B cell (primary cell): ENCODE data around the gene GOSR2. TPM values are rescaled to one million over a fixed set of nuclear protein-coding genes. Genes with fewer than 3 reads are reported as not detected.

Experiments
- ATAC-seq: fragments of 200-7000 bp; cut with Tn5 transposase; one replicate; pipeline ENCODE4 v1.10.0; 2021; ENCODE audit warnings: low read depth, mild to moderate bottlenecking, moderate number of reproducible peaks, moderate library complexity
- CTCF ChIA-PET: fragments of 350-600 bp; sonication (Branson Sonifier 250); formaldehyde crosslinking; loops from one replicate; lab custom pipeline; 2021; ENCODE audit warnings: antibody characterized with exemption, inconsistent platforms; lab: Charles Lee
- POLR2A ChIA-PET: fragments of 350-600 bp; sonication (Branson Sonifier 250); formaldehyde crosslinking; loops from one replicate; lab custom pipeline; 2021; ENCODE audit warnings: antibody characterized with exemption; lab: Charles Lee
- DNase-seq: peaks from one replicate; pipeline ENCODE4 v3.0.0; 2013
- H2AFZ ChIP-seq: 2 replicates; pipeline ENCODE4 v1.6.1; 2012; ENCODE audit warnings: mild to moderate bottlenecking, low read depth, low read length; ENCODE audit not compliant: insufficient read depth, poor library complexity, severe bottlenecking
- H3K27ac ChIP-seq, 2 donors: 1 replicate in 1 of 2; 2 replicates in 1 of 2; pipeline ENCODE4 v1.5.1; 2012 to 2013; ENCODE audit warnings: low read length in 2 of 2, mild to moderate bottlenecking in 2 of 2, moderate library complexity in 1 of 2
- H3K27me3 ChIP-seq, 4 experiments: fragments of 200-600 bp in 1 of 4; sonication (generic) in 1 of 4; replicated peaks in 1 of 4; 1 replicate in 2 of 4; 2 replicates in 2 of 4; pipeline versions ENCODE4 v1.6.1 to v1.7.0; 2013 to 2016; ENCODE audit warnings: low read length in 3 of 4, mild to moderate bottlenecking in 2 of 4, mixed read lengths in 1 of 4, moderate library complexity in 1 of 4; ENCODE audit not compliant: insufficient read depth in 4 of 4, control insufficient read depth in 3 of 4; ENCODE audit errors: control extremely low read depth in 1 of 4
- H3K36me3 ChIP-seq, 2 experiments: replicated peaks in 1 of 2; 1 replicate in 1 of 2; 2 replicates in 1 of 2; pipeline versions ENCODE4 v1.6.1 to v1.7.1; 2013; ENCODE audit warnings: low read length in 1 of 2; ENCODE audit not compliant: insufficient read depth in 2 of 2, control insufficient read depth in 1 of 2; ENCODE audit errors: control extremely low read depth in 1 of 2, extremely low read depth in 1 of 2
- H3K4me1 ChIP-seq, 2 donors: fragments of 200-600 bp in 1 of 2; sonication (generic) in 1 of 2; 1 replicate in 1 of 2; 2 replicates in 1 of 2; pipeline versions ENCODE4 v1.5.1 to v1.6.1; 2013 to 2017; ENCODE audit warnings: low read length in 2 of 2; ENCODE audit not compliant: control insufficient read depth in 2 of 2, insufficient read depth in 2 of 2
- H3K4me2 ChIP-seq: replicated peaks from 2 replicates; pipeline ENCODE3; 2012; ENCODE audit warnings: mild to moderate bottlenecking, low read depth, low read length; ENCODE audit not compliant: poor library complexity, severe bottlenecking
- H3K4me3 ChIP-seq, 5 experiments: fragments of 200-600 bp in 1 of 5; sonication (generic) in 1 of 5; 1 replicate in 3 of 5; 2 replicates in 2 of 5; pipeline versions ENCODE4 v1.5.1 to v1.7.0; 2011 to 2016; ENCODE audit warnings: low read length in 4 of 5, mild to moderate bottlenecking in 4 of 5, low read depth in 2 of 5, control low read depth in 1 of 5, moderate library complexity in 1 of 5; ENCODE audit not compliant: insufficient read depth in 1 of 5; ENCODE audit errors: control extremely low read depth in 1 of 5, extremely low read depth in 1 of 5
- H3K79me2 ChIP-seq: fragments of 200-600 bp; sonication (generic); one replicate; pipeline ENCODE4 v1.6.0; 2016; ENCODE audit warnings: low read length; ENCODE audit not compliant: control insufficient read depth, insufficient read depth
- H3K9ac ChIP-seq: fragments of 200-600 bp; sonication (generic); 2 replicates; pipeline ENCODE4 v1.6.1; 2017; ENCODE audit warnings: mild to moderate bottlenecking, low read length, moderate library complexity
- H3K9me3 ChIP-seq, 3 donors: one replicate each; pipeline versions ENCODE4 v1.6.1 to v1.7.1; 2013; ENCODE audit warnings: low read length in 2 of 3; ENCODE audit not compliant: control insufficient read depth in 2 of 3, insufficient read depth in 1 of 3; ENCODE audit errors: control extremely low read depth in 1 of 3
- H4K20me1 ChIP-seq: 2 replicates; pipeline ENCODE4 v1.6.0; 2012; ENCODE audit warnings: mild to moderate bottlenecking, low read length; ENCODE audit not compliant: insufficient read depth, control insufficient read depth, poor library complexity, severe bottlenecking
- H3K27ac Mint-ChIP-seq: one replicate; pipeline ENCODE4 v1.8.0; 2021; ENCODE audit warnings: mixed read lengths
- H3K27me3 Mint-ChIP-seq: one replicate; pipeline ENCODE4 v1.8.0; 2021; ENCODE audit warnings: mixed read lengths
- H3K4me1 Mint-ChIP-seq: one replicate; pipeline ENCODE4 v1.8.0; 2021; ENCODE audit warnings: mixed read lengths
- H3K4me3 Mint-ChIP-seq: one replicate; pipeline ENCODE4 v1.8.0; 2021; ENCODE audit warnings: mixed read lengths
- H3K9me3 Mint-ChIP-seq: one replicate; pipeline ENCODE4 v1.8.0; 2022; ENCODE audit warnings: mixed read lengths; ENCODE audit not compliant: insufficient read depth
- CTCF ChIP-seq: fragments of 200-600 bp; IDR thresholded peaks from one replicate; pipeline ENCODE4 v1.8.0; 2022; ENCODE audit warnings: antibody characterized with exemption, mild to moderate bottlenecking
- EZH2 ChIP-seq: IDR thresholded peaks from 2 replicates; pipeline ENCODE4 v1.6.1; 2012; ENCODE audit warnings: borderline replicate concordance, low read depth, mild to moderate bottlenecking, moderate library complexity, low read length; ENCODE audit not compliant: insufficient read depth, poor library complexity, severe bottlenecking
- WGBS: methylation state at CpG from one replicate; pipeline ENCODE4 v1.1.5; 2013; ENCODE audit warnings: missing lambda C conversion rate; ENCODE audit not compliant: insufficient coverage; 5-methylcytosine and 5-hydroxymethylcytosine counted together
- intact Hi-C: fragments of 100-400 bp; cut with micrococcal nuclease; formaldehyde crosslinking; loops from one replicate; pipeline ENCODE4 v1.10.0; 2022
- polyA plus RNA-seq: library from polyadenylated mRNA; depleted of rRNA; stranded (reverse); fragments of >200 nt; gene quantifications from 2 replicates; pipeline ENCODE4 v1.2.3, GENCODE V29; 2012
- total RNA-seq, 2 donors: library from RNA; stranded (reverse); fragments of 120-200 nt in 1 of 2; gene quantifications; 1 replicate in 1 of 2; 2 replicates in 1 of 2; pipeline versions ENCODE4 v1.2.3 to v1.2.4, GENCODE V29; 2013 to 2022

Gene GOSR2
- total and polyA plus RNA-seq, 2 donors (not counting 1 experiment from before 2014, with no cell fraction given): 33.2 to 91.0 TPM

GRCh38 chr17:46894476-46895151, 28.3 kb upstream of the GOSR2 start:
- CTCF ChIA-PET: no interaction called here
- no peak overlapping the region for H2AFZ ChIP-seq
- H3K4me3 Mint-ChIP-seq: no peak overlapping the region
- no peak for ATAC-seq
- no peaks in the 10 kb centered on the region for H4K20me1 ChIP-seq
- H3K27me3 ChIP-seq: peaks cover 0 to 21% (median 7%) of the 10 kb centered on the region in 4 experiments
- no peaks in the 10 kb centered on the region for H3K79me2 ChIP-seq
- no peak overlapping the region for H3K27ac ChIP-seq
- no peak overlapping the region for H3K4me3 ChIP-seq
- H3K9me3 Mint-ChIP-seq: no peaks in the 10 kb centered on the region
- intact Hi-C loops: no loop called here
- no peak overlapping the region for H3K27ac Mint-ChIP-seq
- no peak overlapping the region for H3K9ac ChIP-seq
- no peak overlapping the region for H3K4me2 ChIP-seq
- TF ChIP-seq EZH2: no peak
- no peak for TF ChIP-seq CTCF
- H3K27me3 Mint-ChIP-seq: peaks cover 43% of the 10 kb centered on the region
- H3K9me3 ChIP-seq: peaks cover 0 to 5% (median 4%) of the 10 kb centered on the region in 3 donors
- POLR2A ChIA-PET: no interaction called here
- H3K4me1 ChIP-seq: no peaks in the 10 kb centered on the region
- 92% methylated on average over 27 of the region's 29 CpGs for WGBS
- no peaks in the 10 kb centered on the region for H3K4me1 Mint-ChIP-seq
- DNase-seq: no peak
- H3K36me3 ChIP-seq: no peaks in the 10 kb centered on the region

GRCh38 chr17:46895171-46895570, 27.8 kb upstream of the GOSR2 start:
- Histone ChIP-seq H3K4me3 (no peak overlapping the region), H3K4me2 (no peak overlapping the region), H3K27ac (no peak overlapping the region), H3K79me2 (no peaks in the 10 kb centered on the region), H3K9me3 (peaks cover 0 to 5% (median 4%) of the 10 kb centered on the region in 3 donors), H3K9ac (no peak overlapping the region), H4K20me1 (no peaks in the 10 kb centered on the region), H3K36me3 (no peaks in the 10 kb centered on the region), H3K27me3 (peaks cover 0 to 21% (median 7%) of the 10 kb centered on the region in 4 experiments), H3K4me1 (no peaks in the 10 kb centered on the region), H2AFZ (no peak overlapping the region)
- CTCF ChIA-PET: no interaction called here
- no peaks in the 10 kb centered on the region for H3K4me1 Mint-ChIP-seq
- POLR2A ChIA-PET: no interaction called here
- WGBS: 56% methylated on average over 9 of the region's 9 CpGs
- H3K27ac Mint-ChIP-seq: no peak overlapping the region
- TF ChIP-seq CTCF (no peak), EZH2 (no peak)
- ATAC-seq (no peak), DNase-seq (no peak)
- H3K9me3 Mint-ChIP-seq: no peaks in the 10 kb centered on the region
- peaks cover 43% of the 10 kb centered on the region for H3K27me3 Mint-ChIP-seq
- intact Hi-C loops: no loop called here
- no peak overlapping the region for H3K4me3 Mint-ChIP-seq
